ENCODE data around the gene KCNJ10.

The KCNJ10 gene

DNA sequence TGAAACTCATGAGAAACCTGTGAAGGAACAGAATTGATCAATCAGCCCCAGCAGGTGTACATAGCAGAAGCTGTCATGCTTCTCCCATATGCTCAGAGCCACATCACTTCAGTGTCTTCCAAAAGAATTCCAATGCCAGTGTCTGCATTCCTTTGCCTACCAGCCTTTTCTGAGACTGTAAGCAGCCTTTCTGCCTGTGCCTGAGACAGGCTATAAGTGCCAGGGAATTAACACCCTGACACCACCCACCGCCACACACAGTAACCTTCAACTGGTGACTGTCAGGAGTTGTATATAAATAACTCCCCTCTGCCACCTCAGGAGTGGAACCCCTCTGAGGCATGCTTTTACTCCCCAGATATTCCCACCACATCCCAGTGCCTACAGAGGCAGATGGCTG is 77.8 kb downstream of the KCNJ10 start:
- TF ChIP-seq FOXP2 (optimal IDR thresholded peaks at IDR 0.05; ENCODE audit: borderline replicate concordance, extremely low read depth, extremely low read length, insufficient read depth): no peak
- no peak for TF ChIP-seq TAF1 (IDR thresholded peaks at IDR 0.05; ENCODE audit: borderline replicate concordance, insufficient read depth, low read length)
- TF ChIP-seq, protein P1, sequence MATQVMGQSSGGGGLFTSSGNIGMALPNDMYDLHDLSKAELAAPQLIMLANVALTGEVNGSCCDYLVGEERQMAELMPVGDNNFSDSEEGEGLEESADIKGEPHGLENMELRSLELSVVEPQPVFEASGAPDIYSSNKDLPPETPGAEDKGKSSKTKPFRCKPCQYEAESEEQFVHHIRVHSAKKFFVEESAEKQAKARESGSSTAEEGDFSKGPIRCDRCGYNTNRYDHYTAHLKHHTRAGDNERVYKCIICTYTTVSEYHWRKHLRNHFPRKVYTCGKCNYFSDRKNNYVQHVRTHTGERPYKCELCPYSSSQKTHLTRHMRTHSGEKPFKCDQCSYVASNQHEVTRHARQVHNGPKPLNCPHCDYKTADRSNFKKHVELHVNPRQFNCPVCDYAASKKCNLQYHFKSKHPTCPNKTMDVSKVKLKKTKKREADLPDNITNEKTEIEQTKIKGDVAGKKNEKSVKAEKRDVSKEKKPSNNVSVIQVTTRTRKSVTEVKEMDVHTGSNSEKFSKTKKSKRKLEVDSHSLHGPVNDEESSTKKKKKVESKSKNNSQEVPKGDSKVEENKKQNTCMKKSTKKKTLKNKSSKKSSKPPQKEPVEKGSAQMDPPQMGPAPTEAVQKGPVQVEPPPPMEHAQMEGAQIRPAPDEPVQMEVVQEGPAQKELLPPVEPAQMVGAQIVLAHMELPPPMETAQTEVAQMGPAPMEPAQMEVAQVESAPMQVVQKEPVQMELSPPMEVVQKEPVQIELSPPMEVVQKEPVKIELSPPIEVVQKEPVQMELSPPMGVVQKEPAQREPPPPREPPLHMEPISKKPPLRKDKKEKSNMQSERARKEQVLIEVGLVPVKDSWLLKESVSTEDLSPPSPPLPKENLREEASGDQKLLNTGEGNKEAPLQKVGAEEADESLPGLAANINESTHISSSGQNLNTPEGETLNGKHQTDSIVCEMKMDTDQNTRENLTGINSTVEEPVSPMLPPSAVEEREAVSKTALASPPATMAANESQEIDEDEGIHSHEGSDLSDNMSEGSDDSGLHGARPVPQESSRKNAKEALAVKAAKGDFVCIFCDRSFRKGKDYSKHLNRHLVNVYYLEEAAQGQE (IDR thresholded peaks at IDR 0.05; ENCODE audit: insufficient read depth in 1 of 2, low read depth in 2 of 2, low read length in 2 of 2): no peak
- TF ChIP-seq SIN3A (IDR thresholded peaks at IDR 0.05; ENCODE audit: borderline replicate concordance, insufficient read depth, low read length): no peak
- TF ChIP-seq POLR2AphosphoS5 (IDR thresholded peaks at IDR 0.05; ENCODE audit: low read depth, low read length): no peak

GRCh38 chr1:159991513-159991912 is 78.4 kb downstream of the KCNJ10 start:
- TF ChIP-seq, protein P1 (IDR thresholded peaks at IDR 0.05; ENCODE audit: insufficient read depth in 1 of 2, low read depth in 2 of 2, low read length in 2 of 2): no peak
- no peak for TF ChIP-seq POLR2AphosphoS5 (IDR thresholded peaks at IDR 0.05; ENCODE audit: low read depth, low read length)
- no peak for TF ChIP-seq FOXP2 (optimal IDR thresholded peaks at IDR 0.05; ENCODE audit: borderline replicate concordance, extremely low read depth, extremely low read length, insufficient read depth)
- no peak for TF ChIP-seq SIN3A (IDR thresholded peaks at IDR 0.05; ENCODE audit: borderline replicate concordance, insufficient read depth, low read length)
- TF ChIP-seq TAF1 (IDR thresholded peaks at IDR 0.05; ENCODE audit: borderline replicate concordance, insufficient read depth, low read length): no peak

DNA sequence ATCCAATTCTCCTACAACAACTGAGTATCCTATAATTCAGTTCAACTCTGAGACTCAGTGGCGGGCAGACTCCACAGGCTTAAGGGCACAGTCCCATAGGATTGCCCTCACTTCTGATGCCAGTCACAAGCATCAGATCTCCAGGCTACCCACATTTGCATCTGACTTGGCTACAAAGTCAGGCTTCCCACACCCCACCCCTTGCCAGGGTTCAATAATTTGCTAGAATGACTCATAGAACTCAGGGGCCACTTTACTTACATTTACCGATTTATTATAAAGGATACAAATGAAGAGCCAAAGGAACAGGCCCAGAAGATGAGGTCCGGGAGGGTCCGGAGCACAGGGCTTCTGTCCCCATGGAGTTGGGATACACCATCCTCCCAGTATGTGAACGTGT is 80.0 kb downstream of the KCNJ10 start:
- no peak for TF ChIP-seq SIN3A (IDR thresholded peaks at IDR 0.05; ENCODE audit: borderline replicate concordance, insufficient read depth, low read length)
- TF ChIP-seq, protein P1 (IDR thresholded peaks at IDR 0.05; ENCODE audit: insufficient read depth in 1 of 2, low read depth in 2 of 2, low read length in 2 of 2): no peak
- no peak for TF ChIP-seq TAF1 (IDR thresholded peaks at IDR 0.05; ENCODE audit: borderline replicate concordance, insufficient read depth, low read length)
- no peak for TF ChIP-seq FOXP2 (optimal IDR thresholded peaks at IDR 0.05; ENCODE audit: borderline replicate concordance, extremely low read depth, extremely low read length, insufficient read depth)
- TF ChIP-seq POLR2AphosphoS5 (IDR thresholded peaks at IDR 0.05; ENCODE audit: low read depth, low read length): no peak

GRCh38 chr1:159989581-159989980 is 80.4 kb downstream of the KCNJ10 start:
- TF ChIP-seq, protein P1 (IDR thresholded peaks at IDR 0.05; ENCODE audit: insufficient read depth in 1 of 2, low read depth in 2 of 2, low read length in 2 of 2): no peak
- TF ChIP-seq POLR2AphosphoS5 (IDR thresholded peaks at IDR 0.05; ENCODE audit: low read depth, low read length) (no peak), TAF1 (IDR thresholded peaks at IDR 0.05; ENCODE audit: borderline replicate concordance, insufficient read depth, low read length) (no peak), FOXP2 (optimal IDR thresholded peaks at IDR 0.05; ENCODE audit: borderline replicate concordance, extremely low read depth, extremely low read length, insufficient read depth) (no peak), SIN3A (IDR thresholded peaks at IDR 0.05; ENCODE audit: borderline replicate concordance, insufficient read depth, low read length) (no peak)

- TF ChIP-seq TAF1 (IDR thresholded peaks at IDR 0.05; ENCODE audit: borderline replicate concordance, insufficient read depth, low read length) (no peak), POLR2AphosphoS5 (IDR thresholded peaks at IDR 0.05; ENCODE audit: low read depth, low read length) (no peak)
- TF ChIP-seq, protein P1 (IDR thresholded peaks at IDR 0.05; ENCODE audit: insufficient read depth in 1 of 2, low read depth in 2 of 2, low read length in 2 of 2): no peak
Observed at GRCh38 chr1:159988006-159988405, 82.0 kb downstream of the KCNJ10 start.

Data from PFSK-1 (cell line).